GM12878 (cell line): ENCODE data around the gene WWTR1. TPM values are rescaled to one million over a fixed set of nuclear protein-coding genes. Genes with fewer than 3 reads are reported as not detected.

Source experiments
- ATAC-seq: fragments of 200-7000 bp; cut with Tn5 transposase; 3 replicates; pipeline ENCODE4 v1.9.1; 2020; ENCODE audit warnings: mild to moderate bottlenecking, moderate library complexity
- BruUV-seq: library from RNA; stranded (reverse); fragments of 400-500 nt; replicated peaks from 2 replicates; lab custom pipeline; 2021; lab: Mats Ljungman, UMichigan
- CTCF ChIA-PET: fragments of 300-600 bp; sonication (Branson Sonifier 250); formaldehyde crosslinking; extraction: SDS; loops from one replicate; lab custom pipeline; 2021; ENCODE audit warnings: inconsistent platforms; lab: Yijun Ruan, JAX
- POLR2A ChIA-PET: fragments of 350-600 bp; formaldehyde crosslinking; extraction: SDS; loops from one replicate; lab custom pipeline; 2021; ENCODE audit warnings: inconsistent platforms; lab: Charles Lee
- RAD21 ChIA-PET: fragments of 300-600 bp; sonication (Branson Sonifier 250); formaldehyde crosslinking; loops from one replicate; lab custom pipeline; 2023; ENCODE audit warnings: antibody characterized with exemption; ENCODE audit not compliant: unreplicated experiment; lab: Charles Lee
- SMC1A ChIA-PET: fragments of 300-600 bp; sonication (Branson Sonifier 250); formaldehyde crosslinking; loops from one replicate; lab custom pipeline; 2023; ENCODE audit not compliant: unreplicated experiment, uncharacterized antibody; lab: Charles Lee
- DNase-seq: peaks from one replicate; pipeline ENCODE4 v3.0.0-alpha.2; 2011; ENCODE audit warnings: low read depth, low spot score
- FAIRE-seq: peaks from 3 replicates; lab custom pipeline; 2011; peaks lifted over from hg19 to GRCh38; lab: Jason Lieb, UNC
- H2AFZ ChIP-seq: 2 replicates; pipeline ENCODE4 v1.6.0; 2011; ENCODE audit warnings: low read depth, low read length, control low read depth; ENCODE audit not compliant: control insufficient read depth
- H3K27ac ChIP-seq: 2 replicates; pipeline ENCODE4 v1.5.1; 2011; ENCODE audit warnings: control low read depth; ENCODE audit not compliant: control insufficient read depth, insufficient read depth
- H3K27me3 ChIP-seq, 2 experiments: replicated peaks in 1 of 2; 2 replicates each; pipeline versions ENCODE4 v1.6.0 to v1.6.1; 2011; ENCODE audit warnings: low read length in 1 of 2; ENCODE audit not compliant: control insufficient read depth in 2 of 2, insufficient read depth in 2 of 2
- H3K36me3 ChIP-seq, 2 experiments: 2 replicates each; pipeline ENCODE4 v1.5.1; 2011; ENCODE audit warnings: low read length in 1 of 2; ENCODE audit not compliant: control insufficient read depth in 2 of 2, insufficient read depth in 2 of 2
- H3K4me1 ChIP-seq: 2 replicates; pipeline ENCODE4 v1.6.1; 2011; ENCODE audit warnings: mild to moderate bottlenecking, low read length, moderate library complexity, mixed read lengths; ENCODE audit not compliant: control insufficient read depth, insufficient read depth
- H3K4me2 ChIP-seq: 2 replicates; pipeline ENCODE4 v1.6.0; 2011; ENCODE audit warnings: control low read depth; ENCODE audit not compliant: control insufficient read depth, insufficient read depth
- H3K4me3 ChIP-seq: fragments of 200-600 bp; sonication (generic); 2 replicates; pipeline ENCODE4 v1.5.1; 2016
- H3K79me2 ChIP-seq: 2 replicates; pipeline ENCODE4 v1.6.0; 2011; ENCODE audit warnings: low read length; ENCODE audit not compliant: control insufficient read depth, insufficient read depth
- H3K9ac ChIP-seq: 2 replicates; pipeline ENCODE4 v1.8.0; 2011; ENCODE audit warnings: low read length, control low read depth, mixed read lengths; ENCODE audit not compliant: control insufficient read depth, insufficient read depth
- H3K9me3 ChIP-seq: replicated peaks from 3 replicates; pipeline ENCODE4 v1.5.1; 2011; ENCODE audit warnings: mild to moderate bottlenecking, low read length; ENCODE audit not compliant: control insufficient read depth, insufficient read depth
- H4K20me1 ChIP-seq: 2 replicates; pipeline ENCODE4 v1.6.0; 2011; ENCODE audit not compliant: control insufficient read depth, insufficient read depth
- ATF7 ChIP-seq: fragments of 450-650 bp; IDR thresholded peaks from 2 replicates; pipeline ENCODE4 v1.6.1; 2016; ENCODE audit warnings: low read depth, mild to moderate bottlenecking
- BACH1 ChIP-seq: fragments of 450-650 bp; IDR thresholded peaks from 2 replicates; pipeline ENCODE4 v1.6.1; 2017; ENCODE audit warnings: mild to moderate bottlenecking, borderline replicate concordance
- EGR1 ChIP-seq, 2 experiments: IDR thresholded peaks; 1 replicate in 1 of 2; 2 replicates in 1 of 2; pipeline ENCODE4 v1.6.1; 2011 to 2012; ENCODE audit warnings: low read depth in 2 of 2, low read length in 2 of 2, borderline replicate concordance in 1 of 2, mild to moderate bottlenecking in 1 of 2, moderate library complexity in 1 of 2
- FOXK2 ChIP-seq: fragments of 450-650 bp; IDR thresholded peaks from 2 replicates; pipeline ENCODE4 v1.6.1; 2017; ENCODE audit warnings: mild to moderate bottlenecking, moderate library complexity
- JUND ChIP-seq: IDR thresholded peaks from 2 replicates; pipeline ENCODE4 v1.6.1; 2012; ENCODE audit warnings: low read depth, mild to moderate bottlenecking, low read length, improper control_type of control experiment, moderate library complexity
- MEF2A ChIP-seq: IDR thresholded peaks from 2 replicates; pipeline ENCODE4 v1.6.1; 2011; ENCODE audit warnings: low read depth, mild to moderate bottlenecking, low read length, moderate library complexity; ENCODE audit not compliant: insufficient read depth
- STAT3 ChIP-seq: IDR thresholded peaks from 2 replicates; pipeline ENCODE4 v1.6.1; 2011; ENCODE audit warnings: low read depth, low read length, improper control_type of control experiment
- TCF7 ChIP-seq: IDR thresholded peaks from 2 replicates; pipeline ENCODE4 v1.6.1; 2014; ENCODE audit warnings: antibody characterized with exemption, borderline replicate concordance
- WGBS: methylation state at CpG from one replicate; pipeline ENCODE4 v1.1.6; 2016; ENCODE audit warnings: low lambda C conversion rate; ENCODE audit not compliant: insufficient replicate concordance, insufficient coverage; ENCODE audit errors: missing lambda C conversion rate; 5-methylcytosine and 5-hydroxymethylcytosine counted together
- in situ Hi-C: fragments of 300-500 bp; cut with MboI; formaldehyde crosslinking; loops from 9 replicates; pipeline ENCODE4 v1.14.3; 2018; ENCODE audit warnings: mixed read lengths
- intact Hi-C: fragments of 100-400 bp; cut with micrococcal nuclease; formaldehyde crosslinking; loops from one replicate; pipeline ENCODE4 v1.14.2; 2022; ENCODE audit not compliant: unreplicated experiment
- polyA plus RNA-seq, 11 experiments: library from polyadenylated mRNA; depleted of rRNA in 4 of 11; unstranded in 6 of 11; stranded (reverse) in 5 of 11; fragments of >200 nt; fragmentation: Nextera tagmentation in 4 of 11; fragmentation: Illumina TruSeq in 1 of 11; extraction: Ambion mirVana in 4 of 11; extraction: Trizol in 1 of 11; gene quantifications; 1 replicate in 1 of 11; 2 replicates in 10 of 11; pipeline versions ENCODE4 v1.2.1 to v1.2.3, GENCODE V29; 2011 to 2016; ENCODE audit warnings: inconsistent platforms in 2 of 11, missing spikeins in 2 of 11, low read depth in 1 of 11
- total RNA-seq, 4 experiments: library from RNA; depleted of rRNA in 3 of 4; stranded (reverse); fragments of >200 nt in 3 of 4; fragmentation: Illumina TruSeq in 1 of 4; extraction: Trizol in 1 of 4; gene quantifications; 2 replicates each; pipeline versions ENCODE4 v1.2.1 to v1.2.3, GENCODE V29; 2013 to 2021
- TF ChIP-seq, protein P1 (sequence below): IDR thresholded peaks from 2 replicates; pipeline ENCODE4 v1.6.1; 2011; ENCODE audit warnings: borderline replicate concordance, low read depth, mild to moderate bottlenecking, moderate library complexity, low read length; ENCODE audit not compliant: insufficient read depth, poor library complexity, severe bottlenecking
- TF ChIP-seq, protein P2 (sequence below): IDR thresholded peaks from 2 replicates; pipeline ENCODE4 v1.6.1; 2011; ENCODE audit warnings: low read depth, mild to moderate bottlenecking, low read length, moderate library complexity, borderline replicate concordance; ENCODE audit errors: extremely low read depth
- TF ChIP-seq, protein P3 (sequence below): IDR thresholded peaks from 2 replicates; pipeline ENCODE4 v1.6.1; 2011; ENCODE audit warnings: mild to moderate bottlenecking, low read depth, low read length, moderate library complexity; ENCODE audit not compliant: insufficient replicate concordance

Gene WWTR1
- total and polyA plus RNA-seq, 10 of the 15 experiments (the other 5 are each of a cell fraction or from before 2014, with no cell fraction given): 2.5 to 18.5 (median 5.8) TPM

DNA sequence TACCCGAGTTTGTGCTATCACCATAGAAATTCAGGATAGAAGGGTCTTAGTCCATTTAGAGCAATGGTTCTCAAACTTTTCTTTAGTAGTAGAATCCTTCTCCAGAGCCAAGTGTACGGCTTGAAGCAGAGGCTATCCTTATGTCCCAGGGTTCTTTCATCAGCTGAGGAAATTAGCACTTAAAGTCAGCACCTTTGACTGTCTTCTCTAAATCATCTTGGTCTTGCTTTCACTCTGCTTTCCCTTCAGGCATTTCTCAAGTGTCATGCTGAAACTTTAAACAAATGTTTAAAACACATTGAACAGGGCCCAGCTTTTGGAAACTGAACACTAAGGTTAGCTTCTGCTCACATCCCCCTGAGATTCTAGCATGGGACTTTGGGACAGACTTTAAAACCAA is 105.1 kb downstream of the WWTR1 start:
- FAIRE-seq (no peak), ATAC-seq (no peak), DNase-seq (no peak)
- in situ Hi-C loops: no loop called here
- Histone ChIP-seq H4K20me1 (no peaks in the 10 kb centered on the region), H3K4me2 (no peak overlapping the region), H3K36me3 (no peaks in the 10 kb centered on the region; a peak in 2 of 4 replicates), H3K27me3 (no peaks in the 10 kb centered on the region), H3K27ac (no peak overlapping the region), H3K79me2 (no peaks in the 10 kb centered on the region), H3K9ac (no peak overlapping the region), H3K9me3 (no peaks in the 10 kb centered on the region), H3K4me1 (peaks cover 9% of the 10 kb centered on the region), H3K4me3 (no peak overlapping the region), H2AFZ (no peak overlapping the region)
- WGBS: 83% methylated on average over 2 of the region's 2 CpGs
- POLR2A ChIA-PET: interaction anchor here (1.0 kb wide), 1 partner anchor 19 kb away, joined by 3 read pairs; no protein-coding TSS in a partner anchor
- RAD21 ChIA-PET: interaction anchor here (1.3 kb wide), 1 partner anchor 106 kb away, joined by 4 read pairs; the partner anchor contains the start of gene WWTR1
- TF ChIP-seq BACH1 (no peak), TCF7 (no peak), FOXK2 (no peak), EGR1 (IDR thresholded peaks at IDR 0.05; ENCODE audit: borderline replicate concordance in 1 of 2, low read depth in 2 of 2, low read length in 2 of 2) (no peak), MEF2A (no peak), JUND (no peak)
- SMC1A ChIA-PET: interaction anchor here (1.3 to 2.2 kb wide), 2 partner anchors 16 to 17 kb away, joined by 3 to 7 read pairs; no protein-coding TSS in a partner anchor
- no TSS peak for BruUV-seq
- CTCF ChIA-PET: interaction anchor here (1.8 to 2.0 kb wide), 2 partner anchors 14 to 16 kb away, joined by 6 to 7 read pairs; no protein-coding TSS in a partner anchor
- intact Hi-C loops: no loop called here

DNA sequence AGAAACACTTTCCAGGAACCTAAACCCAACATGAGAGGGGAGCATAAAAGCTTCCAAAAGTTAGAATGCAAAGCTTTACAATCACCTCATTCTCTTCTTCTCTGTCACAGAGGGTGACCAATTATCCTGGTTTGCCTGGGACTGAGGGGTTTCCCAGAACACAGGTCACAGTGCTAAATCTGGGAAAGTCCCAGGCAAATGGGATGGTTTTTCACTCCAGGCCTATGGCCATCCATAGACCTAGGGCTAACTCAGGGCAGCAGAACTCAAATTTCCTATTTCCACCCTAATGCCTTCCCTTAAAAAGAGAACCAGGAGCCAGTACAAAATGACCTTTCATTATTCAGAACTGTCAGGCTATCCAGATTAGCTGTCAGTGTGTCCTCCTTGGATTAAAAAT is 106.3 kb downstream of the WWTR1 start:
- intact Hi-C loops: no loop called here
- H3K79me2 ChIP-seq: no peaks in the 10 kb centered on the region
- no peak for FAIRE-seq

More for the DNA sequence above, 106.3 kb downstream of the WWTR1 start:
- ChIA-PET POLR2A (interaction anchor here (1.3 kb wide), 1 partner anchor 46 kb away, joined by 3 read pairs; no protein-coding TSS in a partner anchor), SMC1A (interaction anchor here (0.8 to 1.3 kb wide), 3 partner anchors 16 to 219 kb away, joined by 3 read pairs; no protein-coding TSS in a partner anchor), CTCF (interaction anchor here (1.1 to 2.0 kb wide), 2 partner anchors 16 to 17 kb away, joined by 3 to 7 read pairs; no protein-coding TSS in a partner anchor), RAD21 (interaction anchor here (1.0 to 1.2 kb wide), 2 partner anchors 24 to 29 kb away, joined by 3 to 4 read pairs; no protein-coding TSS in a partner anchor)
- H3K4me3 ChIP-seq: no peak overlapping the region
- peaks cover 9% of the 10 kb centered on the region for H3K4me1 ChIP-seq
- no peak overlapping the region for H2AFZ ChIP-seq
- H3K9me3 ChIP-seq: no peaks in the 10 kb centered on the region
- ATAC-seq (peak; percentile 21; the same call in 1 of the 3 replicates), DNase-seq (no peak)
- in situ Hi-C loops: no loop called here
- H3K27me3 ChIP-seq: no peaks in the 10 kb centered on the region
- H3K36me3 ChIP-seq: no peaks in the 10 kb centered on the region; a peak in 2 of 4 replicates
- peak overlapping the region; percentile 22; the same call in 1 of the 2 replicates for H3K4me2 ChIP-seq
- H3K27ac ChIP-seq: no peak overlapping the region
- BruUV-seq: no TSS peak
- no peaks in the 10 kb centered on the region for H4K20me1 ChIP-seq
- H3K9ac ChIP-seq: no peak overlapping the region
- TF ChIP-seq, protein P1, sequence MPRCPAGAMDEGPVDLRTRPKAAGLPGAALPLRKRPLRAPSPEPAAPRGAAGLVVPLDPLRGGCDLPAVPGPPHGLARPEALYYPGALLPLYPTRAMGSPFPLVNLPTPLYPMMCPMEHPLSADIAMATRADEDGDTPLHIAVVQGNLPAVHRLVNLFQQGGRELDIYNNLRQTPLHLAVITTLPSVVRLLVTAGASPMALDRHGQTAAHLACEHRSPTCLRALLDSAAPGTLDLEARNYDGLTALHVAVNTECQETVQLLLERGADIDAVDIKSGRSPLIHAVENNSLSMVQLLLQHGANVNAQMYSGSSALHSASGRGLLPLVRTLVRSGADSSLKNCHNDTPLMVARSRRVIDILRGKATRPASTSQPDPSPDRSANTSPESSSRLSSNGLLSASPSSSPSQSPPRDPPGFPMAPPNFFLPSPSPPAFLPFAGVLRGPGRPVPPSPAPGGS: no peak
- TF ChIP-seq, protein P2, sequence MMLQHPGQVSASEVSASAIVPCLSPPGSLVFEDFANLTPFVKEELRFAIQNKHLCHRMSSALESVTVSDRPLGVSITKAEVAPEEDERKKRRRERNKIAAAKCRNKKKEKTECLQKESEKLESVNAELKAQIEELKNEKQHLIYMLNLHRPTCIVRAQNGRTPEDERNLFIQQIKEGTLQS: no peak
- TF ChIP-seq, protein P3, sequence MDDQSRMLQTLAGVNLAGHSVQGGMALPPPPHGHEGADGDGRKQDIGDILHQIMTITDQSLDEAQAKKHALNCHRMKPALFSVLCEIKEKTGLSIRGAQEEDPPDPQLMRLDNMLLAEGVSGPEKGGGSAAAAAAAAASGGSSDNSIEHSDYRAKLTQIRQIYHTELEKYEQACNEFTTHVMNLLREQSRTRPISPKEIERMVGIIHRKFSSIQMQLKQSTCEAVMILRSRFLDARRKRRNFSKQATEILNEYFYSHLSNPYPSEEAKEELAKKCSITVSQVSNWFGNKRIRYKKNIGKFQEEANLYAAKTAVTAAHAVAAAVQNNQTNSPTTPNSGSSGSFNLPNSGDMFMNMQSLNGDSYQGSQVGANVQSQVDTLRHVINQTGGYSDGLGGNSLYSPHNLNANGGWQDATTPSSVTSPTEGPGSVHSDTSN: no peak
- TF ChIP-seq ATF7 (no peak), STAT3 (no peak)
